Measurements from ENCODE around the gene BCAS3.

Gene BCAS3

DNA sequence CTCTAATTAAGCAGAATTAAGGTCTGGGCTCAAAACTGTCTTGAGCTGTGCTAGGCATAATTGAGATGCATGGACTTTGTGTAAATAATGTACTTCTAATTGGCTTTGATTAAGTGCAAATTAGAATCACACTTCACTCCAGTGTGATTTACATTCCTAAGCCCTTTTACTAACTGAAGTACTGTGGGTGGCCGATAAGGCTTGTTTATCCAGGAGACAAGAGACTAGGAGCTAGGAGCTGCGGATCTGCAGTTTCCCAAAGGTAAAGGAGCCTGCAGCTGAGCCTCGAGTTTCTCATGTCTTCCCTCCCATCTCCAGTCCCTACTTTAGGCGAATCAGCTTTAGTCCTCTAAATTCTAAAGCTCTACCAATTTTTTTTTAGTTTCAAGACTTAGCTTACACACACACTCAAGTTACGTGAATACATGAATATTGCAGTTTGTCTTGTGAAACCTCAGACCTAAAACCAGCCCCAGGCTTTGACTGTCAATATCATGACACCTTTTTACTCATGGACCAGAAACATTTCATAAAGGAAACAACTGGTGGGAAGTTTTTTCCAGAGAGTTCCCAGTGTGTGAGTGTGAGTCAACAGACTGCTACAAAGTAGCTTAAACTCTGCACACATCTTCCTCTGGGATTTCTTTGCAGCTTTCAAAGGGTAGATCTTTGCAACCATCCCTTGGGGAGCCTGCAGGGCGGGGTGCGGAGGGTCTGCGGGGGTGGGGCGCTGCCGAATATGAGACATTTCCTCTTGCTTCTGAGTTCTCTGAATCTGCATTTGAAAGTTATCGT, 608.1 kb downstream of the BCAS3 start:
- no peak overlapping the region for H3K4me3 ChIP-seq (replicated peaks in 1 of 2; ENCODE audit: low read depth in 2 of 2, low read length in 2 of 2)
- TF ChIP-seq, protein P1, sequence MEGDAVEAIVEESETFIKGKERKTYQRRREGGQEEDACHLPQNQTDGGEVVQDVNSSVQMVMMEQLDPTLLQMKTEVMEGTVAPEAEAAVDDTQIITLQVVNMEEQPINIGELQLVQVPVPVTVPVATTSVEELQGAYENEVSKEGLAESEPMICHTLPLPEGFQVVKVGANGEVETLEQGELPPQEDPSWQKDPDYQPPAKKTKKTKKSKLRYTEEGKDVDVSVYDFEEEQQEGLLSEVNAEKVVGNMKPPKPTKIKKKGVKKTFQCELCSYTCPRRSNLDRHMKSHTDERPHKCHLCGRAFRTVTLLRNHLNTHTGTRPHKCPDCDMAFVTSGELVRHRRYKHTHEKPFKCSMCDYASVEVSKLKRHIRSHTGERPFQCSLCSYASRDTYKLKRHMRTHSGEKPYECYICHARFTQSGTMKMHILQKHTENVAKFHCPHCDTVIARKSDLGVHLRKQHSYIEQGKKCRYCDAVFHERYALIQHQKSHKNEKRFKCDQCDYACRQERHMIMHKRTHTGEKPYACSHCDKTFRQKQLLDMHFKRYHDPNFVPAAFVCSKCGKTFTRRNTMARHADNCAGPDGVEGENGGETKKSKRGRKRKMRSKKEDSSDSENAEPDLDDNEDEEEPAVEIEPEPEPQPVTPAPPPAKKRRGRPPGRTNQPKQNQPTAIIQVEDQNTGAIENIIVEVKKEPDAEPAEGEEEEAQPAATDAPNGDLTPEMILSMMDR (IDR thresholded peaks at IDR 0.05; ENCODE audit: low read depth, low read length), result no peak
- DNase-seq (ENCODE audit: low read depth in 2 of 2), result peak; percentile 75 to 97

DNA sequence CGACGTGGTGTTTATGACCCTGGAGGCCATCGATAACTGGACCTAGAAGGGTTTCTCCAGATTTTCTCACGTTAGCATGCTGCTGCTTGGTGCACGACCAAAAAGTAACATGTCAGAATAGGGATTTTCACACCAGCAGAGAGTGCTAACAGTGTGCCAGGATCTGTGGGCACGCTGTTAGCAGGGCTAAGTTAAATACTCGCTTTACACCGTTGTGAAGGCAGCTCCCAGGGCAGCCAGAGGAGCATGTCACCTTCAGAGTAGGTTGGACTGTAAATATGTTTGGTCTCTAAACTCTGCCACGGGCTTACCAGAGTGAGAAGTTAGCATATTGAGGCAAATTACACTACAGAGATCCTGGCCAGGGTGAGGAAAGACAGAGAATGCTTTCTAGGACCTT, 608.8 kb downstream of the BCAS3 start:
- no peak overlapping the region for H3K4me3 ChIP-seq (replicated peaks in 1 of 2; ENCODE audit: low read depth in 2 of 2, low read length in 2 of 2)
- DNase-seq (ENCODE audit: low read depth in 2 of 2), result no peak
- TF ChIP-seq, protein P1 (IDR thresholded peaks at IDR 0.05; ENCODE audit: low read depth, low read length), result no peak

DNA sequence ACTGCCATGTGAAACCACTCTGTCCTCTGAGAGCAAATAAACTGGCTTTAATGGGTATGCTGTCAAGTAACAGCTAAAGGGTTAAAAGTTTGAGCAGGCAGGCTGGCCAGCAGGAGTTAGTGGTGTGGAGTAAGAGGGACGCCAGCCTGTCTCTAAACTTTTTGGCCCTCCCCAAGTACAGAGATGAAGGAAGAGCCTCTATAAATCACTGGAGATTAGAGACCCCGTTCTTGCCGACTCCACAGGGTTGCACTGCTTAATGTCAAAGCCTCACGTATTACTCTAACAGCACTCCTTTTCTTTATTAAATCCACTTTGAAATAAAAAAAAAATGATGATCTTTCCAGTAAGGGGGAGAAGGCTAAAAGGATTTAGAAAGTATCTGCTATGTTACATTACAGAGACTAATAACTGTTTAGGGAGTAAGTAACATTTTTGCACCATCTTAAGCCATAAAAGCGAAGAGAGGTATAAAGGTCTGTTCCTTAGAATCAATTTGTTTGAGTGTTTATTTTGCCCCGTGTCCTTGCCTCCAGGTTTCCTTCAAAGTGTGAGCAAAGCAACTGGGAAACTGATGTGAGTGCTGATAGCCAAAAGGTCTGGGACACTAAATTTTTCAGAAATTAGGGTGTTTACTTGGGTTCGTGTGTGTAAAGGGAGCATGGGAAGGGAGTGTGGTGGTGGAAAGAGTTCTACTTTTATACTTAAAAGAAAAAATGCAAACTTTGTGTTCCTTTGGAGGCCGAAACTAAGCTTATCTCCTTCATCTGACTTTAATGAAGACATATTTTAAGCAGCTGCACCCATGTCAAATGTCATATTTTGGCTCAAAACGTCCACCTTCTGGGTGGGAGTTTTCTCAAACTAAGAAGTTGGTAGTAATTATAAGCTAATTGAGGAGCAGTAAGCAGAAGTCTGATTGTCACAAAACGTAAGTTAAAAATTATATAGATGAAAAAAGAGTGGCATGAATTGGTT, 612.0 kb downstream of the BCAS3 start:
- TF ChIP-seq, protein P1 (IDR thresholded peaks at IDR 0.05; ENCODE audit: low read depth, low read length), result no peak
- no peak overlapping the region for H3K4me3 ChIP-seq (replicated peaks in 1 of 2; ENCODE audit: low read depth in 2 of 2, low read length in 2 of 2)
- DNase-seq (ENCODE audit: low read depth in 2 of 2), result no peak

DNA sequence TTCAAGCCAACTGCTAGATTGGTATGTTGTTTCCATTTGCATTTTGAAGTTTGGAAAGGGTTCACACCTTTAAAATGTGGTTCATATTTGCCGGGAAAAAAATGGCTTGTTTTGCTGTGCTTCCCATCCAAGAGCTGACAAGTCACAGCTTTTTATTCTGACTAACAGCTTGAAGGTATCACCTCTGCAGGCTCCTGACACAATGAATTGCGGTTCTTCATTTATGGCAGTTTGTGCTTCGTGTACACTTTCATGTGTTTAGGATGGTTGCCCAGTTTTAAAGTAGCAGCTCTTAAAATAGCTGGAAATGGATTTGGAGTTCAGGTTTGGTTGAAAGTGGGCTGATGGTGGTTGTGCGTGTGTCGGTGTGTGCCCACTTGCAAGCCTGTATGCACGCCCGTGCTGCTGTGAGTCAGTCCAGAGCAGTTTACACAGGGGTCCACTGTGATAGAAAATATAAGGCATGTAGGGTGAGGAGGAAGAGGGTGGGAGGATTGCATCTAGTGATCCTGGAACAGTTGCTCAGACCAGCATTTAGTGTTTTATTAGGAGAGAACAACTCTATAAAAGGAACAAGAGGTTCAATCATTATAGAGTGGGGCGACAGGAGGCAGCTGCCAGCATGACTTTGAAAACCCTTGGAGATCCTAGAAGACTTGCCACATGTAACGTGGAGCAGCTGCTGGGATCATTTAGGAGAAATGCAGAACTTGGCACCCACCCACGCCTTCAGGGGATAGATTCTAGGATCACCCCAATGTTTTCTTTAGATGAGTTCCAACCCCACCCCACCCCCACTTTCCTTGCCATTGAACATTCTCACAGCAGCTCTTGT, 614.0 kb downstream of the BCAS3 start:
- peak in 1 of 2 donors; percentile 40 for DNase-seq (ENCODE audit: low read depth in 2 of 2)
- TF ChIP-seq, protein P1 (IDR thresholded peaks at IDR 0.05; ENCODE audit: low read depth, low read length), result no peak
- H3K4me3 ChIP-seq (replicated peaks in 1 of 2; ENCODE audit: low read depth in 2 of 2, low read length in 2 of 2), result no peak overlapping the region

DNA sequence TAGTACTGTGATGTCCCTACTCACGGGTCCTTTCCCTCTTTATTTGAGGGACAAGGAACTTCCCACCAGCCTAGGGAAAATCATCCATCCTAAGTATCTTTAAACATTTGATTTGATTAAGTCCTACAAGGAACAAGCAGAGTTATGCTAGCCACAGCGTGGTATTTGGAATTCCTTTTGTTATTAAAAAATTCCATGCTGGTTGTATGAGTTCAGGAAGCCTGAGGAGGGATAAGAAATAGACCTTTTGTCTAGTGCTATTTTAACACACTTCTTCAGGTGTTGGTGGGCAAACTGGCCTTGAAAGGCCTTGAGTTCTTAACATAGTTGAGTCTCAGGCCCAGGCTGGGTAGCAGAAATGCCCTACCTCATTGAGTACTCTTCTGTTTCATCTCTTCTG, 616.6 kb downstream of the BCAS3 start:
- no peak for DNase-seq (ENCODE audit: low read depth in 2 of 2)
- H3K4me3 ChIP-seq (replicated peaks in 1 of 2; ENCODE audit: low read depth in 2 of 2, low read length in 2 of 2), result no peak overlapping the region
- TF ChIP-seq, protein P1 (IDR thresholded peaks at IDR 0.05; ENCODE audit: low read depth, low read length), result no peak

DNA sequence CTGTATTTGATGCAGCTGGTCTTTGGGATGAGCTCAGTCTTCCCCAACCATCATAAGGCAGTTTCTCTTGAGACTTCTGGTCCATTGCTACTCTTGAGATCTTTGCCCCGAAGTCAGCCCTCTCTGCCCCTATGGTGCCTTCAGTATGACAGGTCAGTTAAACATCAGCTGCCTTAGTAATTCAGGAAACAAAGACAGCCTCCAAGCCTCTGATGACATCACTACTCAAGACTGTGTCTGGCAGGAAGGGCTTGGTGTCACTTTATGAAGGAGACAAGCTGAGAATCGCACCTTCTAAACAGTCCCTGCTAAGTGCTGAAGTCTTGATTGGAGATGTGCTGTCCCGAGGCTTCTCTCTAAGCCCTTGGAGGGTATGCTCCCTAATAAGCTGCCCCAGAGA, 617.1 kb downstream of the BCAS3 start:
- no peak overlapping the region for H3K4me3 ChIP-seq (replicated peaks in 1 of 2; ENCODE audit: low read depth in 2 of 2, low read length in 2 of 2)
- DNase-seq (ENCODE audit: low read depth in 2 of 2), result peak; percentile 36 to 82
- TF ChIP-seq, protein P1 (IDR thresholded peaks at IDR 0.05; ENCODE audit: low read depth, low read length), result no peak
